SU-DHL-6 (cell line): ENCODE measurements around the gene ZNF488.

Experiments
- H2AFZ ChIP-seq: fragments of 200-600 bp; sonication (generic); 2 replicates; pipeline ENCODE4 v1.6.1; 2014; ENCODE audit warnings: low read depth, mild to moderate bottlenecking, moderate library complexity, mixed read lengths, antibody characterized with exemption, low read length; ENCODE audit not compliant: severe bottlenecking
- H3F3A ChIP-seq: fragments of 200-600 bp; shearing (Covaris generic); 2 replicates; pipeline ENCODE4 v1.6.0; 2016; ENCODE audit warnings: antibody characterized with exemption, mild to moderate bottlenecking; ENCODE audit not compliant: insufficient read depth
- H3K27ac ChIP-seq: fragments of 200-600 bp; sonication (generic); 2 replicates; pipeline ENCODE4 v1.5.1; 2016; ENCODE audit warnings: low read depth, mild to moderate bottlenecking, low read length, moderate library complexity, mixed read lengths
- H3K27me3 ChIP-seq: fragments of 200-600 bp; sonication (generic), shearing (Covaris generic); 2 replicates; pipeline ENCODE4 v1.6.0; 2014; ENCODE audit warnings: mild to moderate bottlenecking, low read length
- H3K36me3 ChIP-seq: fragments of 200-600 bp; sonication (generic); 2 replicates; pipeline ENCODE4 v1.6.1; 2014; ENCODE audit warnings: mild to moderate bottlenecking, low read length, mixed read lengths
- H3K4me2 ChIP-seq: fragments of 300-600, 200-600 bp; shearing (Covaris generic), sonication (generic); 2 replicates; pipeline ENCODE4 v1.6.0; 2014; ENCODE audit warnings: low read length, low read depth, mild to moderate bottlenecking; ENCODE audit not compliant: poor library complexity, severe bottlenecking
- H3K4me3 ChIP-seq: fragments of 200-600 bp; sonication (generic); 2 replicates; pipeline ENCODE4 v1.5.1; 2014; ENCODE audit warnings: antibody characterized with exemption, low read length, mild to moderate bottlenecking, mixed read lengths; ENCODE audit not compliant: insufficient read depth, poor library complexity, severe bottlenecking
- H3K79me2 ChIP-seq: fragments of 200-600 bp; sonication (generic); 2 replicates; pipeline ENCODE4 v1.6.1; 2014; ENCODE audit warnings: mild to moderate bottlenecking, low read length, moderate library complexity; ENCODE audit not compliant: insufficient read depth
- H3K9ac ChIP-seq: fragments of 200-600 bp; sonication (generic); 2 replicates; pipeline ENCODE4 v1.7.0; 2014; ENCODE audit warnings: mild to moderate bottlenecking, low read length
- H3K9me2 ChIP-seq: fragments of 200-600 bp; sonication (generic); replicated peaks from 2 replicates; pipeline ENCODE4 v1.6.1; 2014; ENCODE audit warnings: low read length; ENCODE audit not compliant: insufficient read depth
- H3K9me3 ChIP-seq: fragments of 200-600 bp; sonication (generic); 2 replicates; pipeline ENCODE4 v1.6.1; 2014; ENCODE audit warnings: low read length, mixed read lengths; ENCODE audit not compliant: insufficient read depth
- H4K20me1 ChIP-seq: fragments of 200-600 bp; sonication (generic); 2 replicates; pipeline ENCODE4 v1.6.1; 2014; ENCODE audit warnings: low read depth, mild to moderate bottlenecking, antibody characterized with exemption, low read length, moderate library complexity, mixed read lengths
- CTCF ChIP-seq: fragments of 200-600 bp; sonication (generic); IDR thresholded peaks from one replicate; pipeline ENCODE4 v1.5.1; 2017; ENCODE audit warnings: antibody characterized with exemption, mild to moderate bottlenecking, low read length, moderate library complexity; ENCODE audit not compliant: insufficient read depth, poor library complexity, severe bottlenecking
- EZH2phosphoT487 ChIP-seq: fragments of 200-600 bp; sonication (generic), shearing (Covaris generic); conservative IDR thresholded peaks from 2 replicates; pipeline ENCODE4 v1.6.1; 2018; ENCODE audit warnings: mild to moderate bottlenecking, antibody characterized with exemption, low read length, moderate library complexity, mixed read lengths

The ZNF488 gene

DNA sequence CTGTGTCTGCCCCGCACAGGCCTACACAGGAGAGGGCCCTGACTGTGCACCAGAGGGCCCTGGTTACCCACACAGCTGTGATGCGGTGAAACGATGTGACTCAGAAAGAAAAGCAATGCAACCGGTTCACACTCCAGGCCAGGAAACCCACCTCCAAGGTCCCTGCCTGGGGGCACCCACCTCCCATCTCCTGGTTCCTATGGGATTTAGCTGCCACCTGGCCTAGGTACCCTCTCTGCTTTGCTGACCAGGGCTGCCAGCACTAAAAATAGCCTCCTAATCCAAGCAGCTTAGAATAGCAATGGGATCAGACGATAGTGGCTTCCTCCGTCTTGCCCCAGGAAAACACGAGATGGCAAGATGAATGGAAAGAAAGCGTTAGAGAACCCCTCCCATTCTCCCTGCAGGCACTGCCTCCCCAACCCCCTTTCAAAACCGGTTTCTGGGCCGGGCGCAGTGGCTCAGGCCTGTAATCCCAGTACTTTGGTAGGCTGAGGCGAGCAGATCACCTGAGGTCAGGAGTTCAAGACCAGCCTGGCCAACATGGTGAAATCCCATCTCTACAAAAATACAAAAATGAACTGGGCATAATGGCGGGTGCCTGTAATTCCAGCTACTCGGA, 23.6 kb downstream of the ZNF488 start:
- no peak overlapping the region for H3K27ac ChIP-seq
- H2AFZ ChIP-seq = no peak overlapping the region
- TF ChIP-seq CTCF = no peak
- TF ChIP-seq EZH2phosphoT487 = no peak
- H3K27me3 ChIP-seq = no peaks in the 10 kb centered on the region
- H3K9me3 ChIP-seq = no peaks in the 10 kb centered on the region
- no peak overlapping the region for H3K9ac ChIP-seq
- H4K20me1 ChIP-seq = no peaks in the 10 kb centered on the region
- H3K4me2 ChIP-seq = no peak overlapping the region
- H3K9me2 ChIP-seq = no peaks in the 10 kb centered on the region
- H3K4me3 ChIP-seq = no peak overlapping the region
- H3K36me3 ChIP-seq = no peaks in the 10 kb centered on the region
- H3F3A ChIP-seq = no peaks in the 10 kb centered on the region
- no peaks in the 10 kb centered on the region for H3K79me2 ChIP-seq

DNA sequence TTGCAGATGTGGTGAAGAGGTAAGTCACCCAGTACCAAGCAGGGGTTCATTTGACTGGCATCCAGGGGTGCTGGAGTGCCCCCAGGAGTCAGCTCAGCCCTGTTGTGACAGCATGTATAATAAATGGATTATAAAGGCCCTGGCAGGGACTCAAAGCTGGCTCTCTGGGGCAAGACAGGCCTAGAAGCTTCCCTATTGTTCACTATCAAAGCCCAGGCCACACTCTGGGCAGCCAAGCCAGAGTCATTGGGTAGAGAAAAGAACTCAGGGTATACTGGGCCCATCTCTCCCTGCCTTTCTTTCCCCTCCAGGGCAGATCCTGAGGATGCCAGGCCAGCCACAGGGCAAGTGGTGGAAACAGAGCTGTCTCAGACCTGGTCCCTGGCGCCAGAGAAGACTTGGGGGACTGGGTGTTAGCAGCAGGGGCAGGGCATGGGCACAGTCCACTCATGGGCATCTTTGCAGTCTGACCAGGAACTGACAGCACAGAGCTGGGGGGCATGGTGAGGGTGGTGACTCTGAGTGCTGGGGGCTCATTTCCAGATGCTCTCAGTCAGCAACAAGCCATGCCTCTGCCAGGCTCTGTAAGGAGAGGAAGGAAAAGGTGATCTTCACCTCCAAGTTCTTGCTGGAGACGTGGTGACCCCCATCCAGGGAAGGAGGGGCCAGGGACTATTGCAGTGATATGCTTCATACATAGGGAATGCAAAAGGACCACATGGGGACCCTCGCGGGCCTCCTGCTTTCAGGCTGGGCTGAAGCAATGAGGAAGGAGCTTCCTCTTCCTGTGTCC, 24.3 kb downstream of the ZNF488 start:
- H3K27ac ChIP-seq = no peak overlapping the region
- H3K9me2 ChIP-seq = no peaks in the 10 kb centered on the region
- no peaks in the 10 kb centered on the region for H4K20me1 ChIP-seq
- no peak overlapping the region for H3K4me2 ChIP-seq
- no peaks in the 10 kb centered on the region for H3K36me3 ChIP-seq
- no peak overlapping the region for H3K4me3 ChIP-seq
- TF ChIP-seq CTCF = no peak
- no peak for TF ChIP-seq EZH2phosphoT487
- H3F3A ChIP-seq = no peaks in the 10 kb centered on the region
- no peaks in the 10 kb centered on the region for H3K9me3 ChIP-seq
- no peak overlapping the region for H3K9ac ChIP-seq
- H3K27me3 ChIP-seq = no peaks in the 10 kb centered on the region
- no peaks in the 10 kb centered on the region for H3K79me2 ChIP-seq
- no peak overlapping the region for H2AFZ ChIP-seq

DNA sequence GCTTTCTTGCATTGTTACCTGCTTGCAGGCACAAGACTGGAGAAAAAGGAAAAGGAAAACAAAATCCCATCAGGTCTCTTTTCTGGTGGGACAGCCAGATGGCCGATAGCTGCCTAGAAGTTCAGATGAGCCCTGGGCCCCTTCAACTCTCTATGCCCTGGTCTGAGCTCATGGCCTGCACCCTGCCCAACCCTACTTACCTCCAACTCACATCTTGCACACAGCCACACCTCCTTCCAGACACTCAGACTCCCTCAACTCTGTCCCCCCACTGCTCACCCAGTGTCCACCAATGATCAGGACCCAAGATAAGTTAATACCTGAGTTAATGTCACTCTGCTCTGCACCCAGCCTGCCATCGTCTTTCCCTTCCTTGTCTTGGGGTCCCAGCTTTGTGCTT, 25.0 kb downstream of the ZNF488 start:
- no peak for TF ChIP-seq EZH2phosphoT487
- no peak for TF ChIP-seq CTCF
- H3K9me3 ChIP-seq = no peaks in the 10 kb centered on the region
- H2AFZ ChIP-seq = no peak overlapping the region
- no peaks in the 10 kb centered on the region for H3F3A ChIP-seq
- H3K27ac ChIP-seq = no peak overlapping the region
- H3K4me3 ChIP-seq = no peak overlapping the region
- no peaks in the 10 kb centered on the region for H3K27me3 ChIP-seq
- no peaks in the 10 kb centered on the region for H3K9me2 ChIP-seq
- H3K79me2 ChIP-seq = no peaks in the 10 kb centered on the region
- H4K20me1 ChIP-seq = no peaks in the 10 kb centered on the region
- H3K4me2 ChIP-seq = no peak overlapping the region
- no peak overlapping the region for H3K9ac ChIP-seq
- H3K36me3 ChIP-seq = no peaks in the 10 kb centered on the region
